Measurements from ENCODE around the gene TMEM178B. TPM values are rescaled to one million over a fixed set of nuclear protein-coding genes. Genes with fewer than 3 reads are reported as not detected.

TMEM178B gene
- total RNA-seq, 1 experiment from 2014 or later: 4.3 TPM

GRCh38 chr7:141220263-141220880, 146.5 kb downstream of the TMEM178B start:
- peak; percentile 54 for DNase-seq (ENCODE audit: low read depth)

- peak; percentile 16 for DNase-seq (ENCODE audit: low read depth)
Measured at GRCh38 chr7:141221007-141221612, 147.2 kb downstream of the TMEM178B start.

GRCh38 chr7:141225916-141226618, 152.2 kb downstream of the TMEM178B start:
- peak; percentile 20 for DNase-seq (ENCODE audit: low read depth)

- DNase-seq (ENCODE audit: low read depth): no peak
Measured at GRCh38 chr7:141227454-141227853, 153.6 kb downstream of the TMEM178B start.

- no peak for DNase-seq (ENCODE audit: low read depth)
Measured at GRCh38 chr7:141228482-141228881, 154.6 kb downstream of the TMEM178B start.

GRCh38 chr7:141231018-141231792, 157.3 kb downstream of the TMEM178B start:
- DNase-seq (ENCODE audit: low read depth): peak; percentile 76

- DNase-seq (ENCODE audit: low read depth): no peak
Measured at GRCh38 chr7:141232286-141233051, 158.6 kb downstream of the TMEM178B start.

- DNase-seq (ENCODE audit: low read depth): no peak
Measured at GRCh38 chr7:141234335-141235105, 160.7 kb downstream of the TMEM178B start.

- no peak for DNase-seq (ENCODE audit: low read depth)
Measured at GRCh38 chr7:141235656-141236055, 161.8 kb downstream of the TMEM178B start.

- DNase-seq (ENCODE audit: low read depth): no peak
Measured at GRCh38 chr7:141238596-141239243, 164.9 kb downstream of the TMEM178B start.

GRCh38 chr7:141239661-141240060, 165.8 kb downstream of the TMEM178B start:
- no peak for DNase-seq (ENCODE audit: low read depth)

GRCh38 chr7:141242568-141242967, 168.7 kb downstream of the TMEM178B start:
- DNase-seq (ENCODE audit: low read depth): no peak

- DNase-seq (ENCODE audit: low read depth): no peak
Measured at GRCh38 chr7:141243368-141243767, 169.5 kb downstream of the TMEM178B start.

GRCh38 chr7:141244435-141244834, 170.6 kb downstream of the TMEM178B start:
- DNase-seq (ENCODE audit: low read depth): no peak

- no peak for DNase-seq (ENCODE audit: low read depth)
Measured at GRCh38 chr7:141246426-141246825, 172.6 kb downstream of the TMEM178B start.

- no peak for DNase-seq (ENCODE audit: low read depth)
Measured at GRCh38 chr7:141251180-141251579, 177.3 kb downstream of the TMEM178B start.

- no peak for DNase-seq (ENCODE audit: low read depth)
Measured at GRCh38 chr7:141251957-141252356, 178.1 kb downstream of the TMEM178B start.

- DNase-seq (ENCODE audit: low read depth): no peak
Measured at GRCh38 chr7:141257597-141257996, 183.7 kb downstream of the TMEM178B start.

GRCh38 chr7:141258559-141258958, 184.7 kb downstream of the TMEM178B start:
- no peak for DNase-seq (ENCODE audit: low read depth)

All from RPMI7951 (cell line).